ENCODE data around the gene SFMBT2. TPM values are rescaled to one million over a fixed set of nuclear protein-coding genes. Genes with fewer than 3 reads are reported as not detected.

Gene SFMBT2
- total RNA-seq, 1 donor = 2.0 TPM

- H3K4me3 ChIP-seq (ENCODE audit: low read depth, low read length) = no peak overlapping the region
- no peak for DNase-seq (ENCODE audit: low read depth)
- TF ChIP-seq CTCF (IDR thresholded peaks at IDR 0.05; ENCODE audit: insufficient read depth, low read length) = no peak
Measured at GRCh38 chr10:7265396-7266123, 145.3 kb downstream of the SFMBT2 start.

- no peak for DNase-seq (ENCODE audit: low read depth)
- no peak overlapping the region for H3K4me3 ChIP-seq (ENCODE audit: low read depth, low read length)
- TF ChIP-seq CTCF (IDR thresholded peaks at IDR 0.05; ENCODE audit: insufficient read depth, low read length) = no peak
Measured at GRCh38 chr10:7264313-7264756, 146.5 kb downstream of the SFMBT2 start.

- DNase-seq (ENCODE audit: low read depth) = no peak
- no peak for TF ChIP-seq CTCF (IDR thresholded peaks at IDR 0.05; ENCODE audit: insufficient read depth, low read length)
- no peak overlapping the region for H3K4me3 ChIP-seq (ENCODE audit: low read depth, low read length)
Measured at GRCh38 chr10:7263616-7264015, 147.2 kb downstream of the SFMBT2 start.

DNA sequence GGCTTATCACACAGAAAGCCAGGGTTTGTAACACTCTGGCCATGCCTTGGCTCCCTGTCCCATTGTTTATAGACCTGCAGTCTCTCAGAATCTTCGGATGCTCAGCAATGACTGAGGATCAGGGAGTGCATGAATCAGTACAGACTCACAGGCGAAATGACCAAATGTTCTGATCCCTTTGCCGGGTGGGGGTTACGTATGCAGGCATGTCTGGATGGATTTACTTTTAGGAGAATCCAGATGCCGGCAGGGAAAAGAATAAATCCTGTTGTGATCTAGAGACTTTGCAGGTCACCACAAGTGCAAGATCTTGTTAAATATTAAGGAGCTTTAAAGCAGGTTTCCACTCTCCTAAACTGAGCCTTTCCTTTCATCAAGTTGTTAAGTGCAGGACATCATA is 149.5 kb downstream of the SFMBT2 start:
- TF ChIP-seq CTCF (IDR thresholded peaks at IDR 0.05; ENCODE audit: insufficient read depth, low read length) = no peak
- peak; percentile 15 for DNase-seq (ENCODE audit: low read depth)
- no peak overlapping the region for H3K4me3 ChIP-seq (ENCODE audit: low read depth, low read length)

DNA sequence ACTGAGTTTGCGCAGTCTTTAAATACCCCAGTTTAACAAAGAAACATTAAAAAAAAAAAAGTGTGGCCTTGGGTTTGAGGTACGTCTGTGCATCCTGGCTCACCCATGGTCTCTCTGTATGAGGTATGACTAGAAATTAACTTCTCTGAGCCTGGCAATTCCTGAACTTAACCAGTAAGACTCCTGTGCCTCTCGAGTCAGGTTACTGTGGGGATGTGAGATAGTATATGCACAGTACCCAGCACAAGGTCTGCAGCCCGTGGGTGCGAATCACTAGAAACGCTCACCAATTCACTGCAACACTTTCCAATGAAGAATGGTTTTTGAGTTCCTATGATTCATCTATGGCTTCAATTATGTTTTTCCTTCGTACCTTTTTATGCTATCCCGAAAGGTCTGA is 149.9 kb downstream of the SFMBT2 start:
- no peak overlapping the region for H3K4me3 ChIP-seq (ENCODE audit: low read depth, low read length)
- TF ChIP-seq CTCF (IDR thresholded peaks at IDR 0.05; ENCODE audit: insufficient read depth, low read length) = no peak
- DNase-seq (ENCODE audit: low read depth) = peak; percentile 3

- H3K4me3 ChIP-seq (ENCODE audit: low read depth, low read length) = no peak overlapping the region
- TF ChIP-seq CTCF (IDR thresholded peaks at IDR 0.05; ENCODE audit: insufficient read depth, low read length) = peak; percentile 40
- peak; percentile 91 for DNase-seq (ENCODE audit: low read depth)
Measured at GRCh38 chr10:7260412-7260900, 150.4 kb downstream of the SFMBT2 start.
